OCI-LY1 (cell line): ENCODE data around the gene TMEM140.

Experiments used
- H2AFZ ChIP-seq: fragments of 200-600 bp; sonication (generic), shearing (Covaris generic); 2 replicates; pipeline ENCODE4 v1.6.0; 2014; ENCODE audit warnings: antibody characterized with exemption, mild to moderate bottlenecking, low read length
- H3F3A ChIP-seq: fragments of 200-600 bp; sonication (generic), shearing (Covaris generic); 2 replicates; pipeline ENCODE4 v1.6.0; 2014; ENCODE audit warnings: mild to moderate bottlenecking, antibody characterized with exemption, low read length, moderate library complexity; ENCODE audit not compliant: insufficient read depth
- H3K27ac ChIP-seq: fragments of 200-600 bp; sonication (generic); 2 replicates; pipeline ENCODE4 v1.5.1; 2014; ENCODE audit warnings: low read length, mixed run types, mild to moderate bottlenecking, low read depth; ENCODE audit not compliant: poor library complexity, severe bottlenecking
- H3K27me3 ChIP-seq: fragments of 200-600 bp; sonication (generic); 2 replicates; pipeline ENCODE4 v1.6.0; 2014; ENCODE audit warnings: antibody characterized with exemption, mild to moderate bottlenecking, low read length, moderate library complexity; ENCODE audit not compliant: insufficient read depth
- H3K36me3 ChIP-seq: fragments of 200-600 bp; sonication (generic); 2 replicates; pipeline ENCODE4 v1.6.1; 2014; ENCODE audit warnings: mild to moderate bottlenecking, antibody characterized with exemption, low read length, moderate library complexity, mixed read lengths; ENCODE audit not compliant: insufficient read depth
- H3K4me1 ChIP-seq: fragments of 200-600 bp; sonication (generic); 2 replicates; pipeline ENCODE4 v1.5.1; 2014; ENCODE audit warnings: mild to moderate bottlenecking, low read length, moderate library complexity; ENCODE audit not compliant: insufficient read depth, severe bottlenecking
- H3K4me2 ChIP-seq: fragments of 200-600 bp; sonication (generic), shearing (Covaris generic); 2 replicates; pipeline ENCODE4 v1.6.1; 2014; ENCODE audit warnings: low read length
- H3K4me3 ChIP-seq: fragments of 200-600 bp; sonication (generic); 2 replicates; pipeline ENCODE4 v1.5.1; 2014; ENCODE audit warnings: low read length, low read depth, mild to moderate bottlenecking, mixed read lengths; ENCODE audit not compliant: poor library complexity, severe bottlenecking
- H3K79me2 ChIP-seq: fragments of 200-600 bp; shearing (Covaris generic); 2 replicates; pipeline ENCODE4 v1.6.1; 2016; ENCODE audit warnings: mixed run types, low read length, mixed read lengths; ENCODE audit not compliant: insufficient read depth
- H3K9ac ChIP-seq: fragments of 200-600 bp; sonication (generic), shearing (Covaris generic); 2 replicates; pipeline ENCODE4 v1.6.1; 2014; ENCODE audit warnings: mild to moderate bottlenecking, low read length, mixed read lengths
- H3K9me2 ChIP-seq: fragments of 200-600 bp; sonication (generic), shearing (Covaris generic); 2 replicates; pipeline ENCODE4 v1.6.1; 2014; ENCODE audit warnings: low read depth, mild to moderate bottlenecking, low read length, mixed read lengths
- H3K9me3 ChIP-seq: fragments of 200-600 bp; shearing (Covaris generic); 2 replicates; pipeline ENCODE4 v1.6.1; 2014; ENCODE audit warnings: low read length, mixed read lengths
- H4K20me1 ChIP-seq: fragments of 200-600 bp; sonication (generic), shearing (Covaris generic); 2 replicates; pipeline ENCODE4 v1.6.0; 2016; ENCODE audit warnings: mild to moderate bottlenecking, low read length; ENCODE audit not compliant: insufficient read depth
- CTCF ChIP-seq: fragments of 200-600 bp; sonication (generic), shearing (Covaris generic); IDR thresholded peaks from 2 replicates; pipeline ENCODE4 v1.5.1; 2017; ENCODE audit warnings: mild to moderate bottlenecking, antibody characterized with exemption, low read length, moderate library complexity, mixed read lengths
- EZH2 ChIP-seq: fragments of 200-600 bp; sonication (generic), shearing (Covaris generic); IDR thresholded peaks from 2 replicates; pipeline ENCODE4 v1.8.0; 2017; ENCODE audit warnings: borderline replicate concordance, mixed run types, mild to moderate bottlenecking, antibody characterized with exemption, low read length, moderate library complexity, mixed read lengths

TMEM140 gene

GRCh38 chr7:135195156-135195555 lies 47.3 kb downstream of the TMEM140 start:
- Histone ChIP-seq H3K9me3 (no peaks in the 10 kb centered on the region), H3K9me2 (no peaks in the 10 kb centered on the region), H2AFZ (no peak overlapping the region), H3K27ac (no peak overlapping the region), H3K36me3 (peaks cover 80% of the 10 kb centered on the region), H3K27me3 (no peaks in the 10 kb centered on the region), H3K4me1 (no peaks in the 10 kb centered on the region), H3F3A (no peaks in the 10 kb centered on the region), H4K20me1 (no peaks in the 10 kb centered on the region), H3K4me3 (no peak overlapping the region), H3K79me2 (no peaks in the 10 kb centered on the region), H3K4me2 (no peak overlapping the region), H3K9ac (no peak overlapping the region)
- TF ChIP-seq EZH2 = no peak
- TF ChIP-seq CTCF = no peak

- Histone ChIP-seq H3K9ac (no peak overlapping the region), H3K36me3 (peaks cover 86% of the 10 kb centered on the region), H3K27me3 (no peaks in the 10 kb centered on the region), H2AFZ (no peak overlapping the region), H3K9me3 (no peaks in the 10 kb centered on the region), H3K4me3 (no peak overlapping the region), H4K20me1 (no peaks in the 10 kb centered on the region), H3K79me2 (no peaks in the 10 kb centered on the region), H3K4me2 (no peak overlapping the region), H3K9me2 (no peaks in the 10 kb centered on the region), H3F3A (no peaks in the 10 kb centered on the region), H3K4me1 (no peaks in the 10 kb centered on the region), H3K27ac (no peak overlapping the region)
- TF ChIP-seq CTCF = no peak
- no peak for TF ChIP-seq EZH2
Observed at GRCh38 chr7:135195968-135196629, 48.2 kb downstream of the TMEM140 start.

GRCh38 chr7:135197343-135197742 lies 49.5 kb downstream of the TMEM140 start:
- H4K20me1 ChIP-seq = no peaks in the 10 kb centered on the region
- no peak overlapping the region for H3K9ac ChIP-seq
- no peak overlapping the region for H2AFZ ChIP-seq
- H3K36me3 ChIP-seq = peaks cover 90% of the 10 kb centered on the region
- H3K27ac ChIP-seq = no peak overlapping the region
- no peak overlapping the region for H3K4me3 ChIP-seq
- H3K9me3 ChIP-seq = no peaks in the 10 kb centered on the region
- no peaks in the 10 kb centered on the region for H3K4me1 ChIP-seq
- no peak overlapping the region for H3K4me2 ChIP-seq
- TF ChIP-seq EZH2 = no peak
- no peak for TF ChIP-seq CTCF
- H3K79me2 ChIP-seq = no peaks in the 10 kb centered on the region
- H3F3A ChIP-seq = no peaks in the 10 kb centered on the region
- no peaks in the 10 kb centered on the region for H3K27me3 ChIP-seq
- H3K9me2 ChIP-seq = no peaks in the 10 kb centered on the region
